ENCODE measurements around the gene GFRA4.

GFRA4 gene

GRCh38 chr20:3614466-3614865, 48.7 kb downstream of the GFRA4 start:
- DNase-seq = no peak

GRCh38 chr20:3613821-3614440, 49.3 kb downstream of the GFRA4 start:
- DNase-seq = no peak

- DNase-seq = no peak
These were observed 50.2 kb downstream of the GFRA4 start for GRCh38 chr20:3612795-3613572.

GRCh38 chr20:3611901-3612300, 51.3 kb downstream of the GFRA4 start:
- no peak for DNase-seq

Measured in NCI-H1092 (cell line).